ENCODE measurements around the gene PCYOX1L. TPM values are rescaled to one million over a fixed set of nuclear protein-coding genes. Genes with fewer than 3 reads are reported as not detected.

Gene PCYOX1L
- total and polyA plus RNA-seq, 2 experiments from 2014 or later = 6.7 to 14.7 TPM

- TF ChIP-seq ZNF331 (CRISPR knock-in tag; IDR thresholded peaks at IDR 0.05; ENCODE audit: low read depth) = no peak
- TF ChIP-seq STAT1 (IDR thresholded peaks at IDR 0.05; ENCODE audit: unreplicated experiment) = no peak
- no peak for TF ChIP-seq EZH2 (IDR thresholded peaks at IDR 0.05; ENCODE audit: low read depth, unreplicated experiment)
- TF ChIP-seq CREB1 (CRISPR knock-in tag; IDR thresholded peaks at IDR 0.05; ENCODE audit: low read depth) = no peak
- TF ChIP-seq POLR2AphosphoS5 (IDR thresholded peaks at IDR 0.05; ENCODE audit: low read depth) = no peak
- TF ChIP-seq ETS1 (IDR thresholded peaks at IDR 0.05) = no peak
- TF ChIP-seq CTCF (conservative IDR thresholded peaks at IDR 0.05; ENCODE audit: low read depth in 2 of 2) = no peak
Measured at GRCh38 chr5:149386166-149386565, 28.3 kb downstream of the PCYOX1L start (continued).

- DNase-seq (ENCODE audit: low spot score) = no peak
- no peak overlapping the region for H3K27ac Mint-ChIP-seq
- Histone ChIP-seq H3K4me1 (ENCODE audit: insufficient read depth) (no peaks in the 10 kb centered on the region), H2AFZ (no peak overlapping the region), H3F3A (replicated peaks; ENCODE audit: low read depth) (no peaks in the 10 kb centered on the region), H3K4me3 (no peak overlapping the region), H3K27ac (ENCODE audit: low read depth) (no peak overlapping the region), H3K4me2 (no peak overlapping the region), H3K9me2 (ENCODE audit: insufficient read depth) (no peaks in the 10 kb centered on the region), H4K20me1 (replicated peaks; ENCODE audit: insufficient read depth) (no peaks in the 10 kb centered on the region), H3K79me2 (replicated peaks; ENCODE audit: insufficient read depth) (no peaks in the 10 kb centered on the region), H3K27me3 (ENCODE audit: insufficient read depth) (no peaks in the 10 kb centered on the region), H3K36me3 (ENCODE audit: insufficient read depth) (no peaks in the 10 kb centered on the region)
- ATAC-seq = no peak
- H3K9me3 Mint-ChIP-seq = no peaks in the 10 kb centered on the region
- H3K27me3 Mint-ChIP-seq (ENCODE audit: insufficient read depth, low read depth, poor library complexity) = peaks cover 7% of the 10 kb centered on the region
- H3K36me3 Mint-ChIP-seq (ENCODE audit: low read depth) = no peaks in the 10 kb centered on the region
- H3K4me1 Mint-ChIP-seq = peaks cover 3% of the 10 kb centered on the region; the same call in 2 of the 3 replicates
- H3K4me3 Mint-ChIP-seq = no peak overlapping the region
- no peak for TF ChIP-seq NANOG (IDR thresholded peaks at IDR 0.05; ENCODE audit: borderline replicate concordance)
- TF ChIP-seq ETS1 (IDR thresholded peaks at IDR 0.05) = no peak
- TF ChIP-seq REST (IDR thresholded peaks at IDR 0.05; ENCODE audit: unreplicated experiment) = no peak
- TF ChIP-seq EZH2 (IDR thresholded peaks at IDR 0.05; ENCODE audit: low read depth, unreplicated experiment) = no peak
- no peak for TF ChIP-seq ZNF331 (CRISPR knock-in tag; IDR thresholded peaks at IDR 0.05; ENCODE audit: low read depth)
- TF ChIP-seq ZNF462 (CRISPR knock-in tag; IDR thresholded peaks at IDR 0.05) = no peak
- TF ChIP-seq CREB1 (CRISPR knock-in tag; IDR thresholded peaks at IDR 0.05; ENCODE audit: low read depth) = no peak
Measured at GRCh38 chr5:149387081-149387631, 29.3 kb downstream of the PCYOX1L start.

Data from GM23338 (cell line).